Loucy (cell line): Measurements from ENCODE around the gene ZNF385B.

ENCODE experiments used
- H2AFZ ChIP-seq: fragments of 200-600 bp; sonication (generic); 2 replicates; pipeline ENCODE4 v1.6.0; 2016; ENCODE audit warnings: antibody characterized with exemption, mild to moderate bottlenecking, low read length, moderate library complexity
- H3F3A ChIP-seq: fragments of 200-600 bp; 2 replicates; pipeline ENCODE4 v1.6.0; 2016; ENCODE audit warnings: antibody characterized with exemption, low read depth, mild to moderate bottlenecking
- H3K27me3 ChIP-seq: fragments of 200-600 bp; sonication (generic); 2 replicates; pipeline ENCODE4 v1.6.1; 2014; ENCODE audit warnings: low read length, mild to moderate bottlenecking; ENCODE audit not compliant: insufficient read depth, poor library complexity, severe bottlenecking
- H3K36me3 ChIP-seq: fragments of 200-600 bp; sonication (generic); 2 replicates; pipeline ENCODE4 v1.6.1; 2016; ENCODE audit warnings: low read length; ENCODE audit not compliant: insufficient read depth
- H3K4me1 ChIP-seq: fragments of 200-600 bp; sonication (generic); 2 replicates; pipeline ENCODE4 v1.5.1; 2014; ENCODE audit warnings: low read length, mild to moderate bottlenecking; ENCODE audit not compliant: insufficient read depth, poor library complexity, severe bottlenecking
- H3K4me2 ChIP-seq: fragments of 200-600 bp; sonication (generic); 2 replicates; pipeline ENCODE4 v1.6.0; 2014; ENCODE audit warnings: antibody characterized with exemption, low read length, low read depth, mild to moderate bottlenecking; ENCODE audit not compliant: poor library complexity, severe bottlenecking
- H3K4me3 ChIP-seq: fragments of 200-600 bp; sonication (generic); 2 replicates; pipeline ENCODE4 v1.5.1; 2014; ENCODE audit warnings: low read length, mild to moderate bottlenecking, mixed read lengths; ENCODE audit not compliant: poor library complexity, severe bottlenecking
- H3K79me2 ChIP-seq: fragments of 200-600 bp; sonication (generic); 2 replicates; pipeline ENCODE4 v1.6.1; 2014; ENCODE audit warnings: low read length; ENCODE audit not compliant: insufficient read depth
- H3K9ac ChIP-seq: fragments of 200-600 bp; sonication (generic); 2 replicates; pipeline ENCODE4 v1.6.0; 2014; ENCODE audit warnings: mild to moderate bottlenecking, low read depth, low read length, moderate library complexity; ENCODE audit not compliant: poor library complexity, severe bottlenecking
- H3K9me2 ChIP-seq: fragments of 200-600 bp; sonication (generic); replicated peaks from 2 replicates; pipeline ENCODE4 v1.6.1; 2016; ENCODE audit warnings: low read depth, low read length, mixed read lengths
- H3K9me3 ChIP-seq: fragments of 200-600 bp; sonication (generic); 2 replicates; pipeline ENCODE4 v1.6.1; 2014; ENCODE audit warnings: mild to moderate bottlenecking, antibody characterized with exemption, low read length, low read depth; ENCODE audit not compliant: insufficient read depth
- H4K20me1 ChIP-seq: fragments of 200-600 bp; sonication (generic); 2 replicates; pipeline ENCODE4 v1.6.0; 2014; ENCODE audit warnings: antibody characterized with exemption, low read length, mild to moderate bottlenecking; ENCODE audit not compliant: insufficient read depth, poor library complexity, severe bottlenecking
- EZH2phosphoT487 ChIP-seq: fragments of 200-600 bp; IDR thresholded peaks from 2 replicates; pipeline ENCODE4 v1.6.1; 2018; ENCODE audit warnings: antibody characterized with exemption, mild to moderate bottlenecking, moderate library complexity, borderline replicate concordance
- TF ChIP-seq, protein P1 (sequence below): fragments of 200-600 bp; sonication (generic); conservative IDR thresholded peaks from 2 replicates; pipeline ENCODE4 v1.5.1; 2014; ENCODE audit warnings: mild to moderate bottlenecking, antibody characterized with exemption, low read length

Gene ZNF385B

DNA sequence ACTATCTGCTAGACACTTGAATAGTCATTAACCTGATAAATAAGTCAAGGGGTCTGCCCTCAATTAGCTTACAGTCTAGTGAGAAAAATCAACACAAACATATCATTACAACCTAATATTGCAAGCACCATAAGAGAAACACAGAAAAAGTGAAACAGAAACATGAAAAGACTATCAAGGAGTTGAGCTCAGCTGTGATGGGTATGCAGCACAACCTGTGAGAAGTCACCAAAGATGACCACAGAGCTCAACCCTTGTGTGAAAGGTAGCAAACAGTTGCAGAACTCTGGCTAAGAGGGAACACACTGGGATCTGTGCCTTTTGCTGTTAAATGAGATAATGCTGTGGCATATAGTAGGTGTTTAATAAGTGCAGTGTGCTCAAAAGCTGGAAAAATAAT is 11.7 kb downstream of the ZNF385B start:
- no peak overlapping the region for H3K4me2 ChIP-seq
- no peak for TF ChIP-seq EZH2phosphoT487
- TF ChIP-seq, protein P1, sequence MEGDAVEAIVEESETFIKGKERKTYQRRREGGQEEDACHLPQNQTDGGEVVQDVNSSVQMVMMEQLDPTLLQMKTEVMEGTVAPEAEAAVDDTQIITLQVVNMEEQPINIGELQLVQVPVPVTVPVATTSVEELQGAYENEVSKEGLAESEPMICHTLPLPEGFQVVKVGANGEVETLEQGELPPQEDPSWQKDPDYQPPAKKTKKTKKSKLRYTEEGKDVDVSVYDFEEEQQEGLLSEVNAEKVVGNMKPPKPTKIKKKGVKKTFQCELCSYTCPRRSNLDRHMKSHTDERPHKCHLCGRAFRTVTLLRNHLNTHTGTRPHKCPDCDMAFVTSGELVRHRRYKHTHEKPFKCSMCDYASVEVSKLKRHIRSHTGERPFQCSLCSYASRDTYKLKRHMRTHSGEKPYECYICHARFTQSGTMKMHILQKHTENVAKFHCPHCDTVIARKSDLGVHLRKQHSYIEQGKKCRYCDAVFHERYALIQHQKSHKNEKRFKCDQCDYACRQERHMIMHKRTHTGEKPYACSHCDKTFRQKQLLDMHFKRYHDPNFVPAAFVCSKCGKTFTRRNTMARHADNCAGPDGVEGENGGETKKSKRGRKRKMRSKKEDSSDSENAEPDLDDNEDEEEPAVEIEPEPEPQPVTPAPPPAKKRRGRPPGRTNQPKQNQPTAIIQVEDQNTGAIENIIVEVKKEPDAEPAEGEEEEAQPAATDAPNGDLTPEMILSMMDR = no peak
- H3K36me3 ChIP-seq = no peaks in the 10 kb centered on the region
- no peaks in the 10 kb centered on the region for H3F3A ChIP-seq
- H3K4me3 ChIP-seq = no peak overlapping the region
- no peaks in the 10 kb centered on the region for H3K4me1 ChIP-seq
- H3K9ac ChIP-seq = no peak overlapping the region
- no peaks in the 10 kb centered on the region for H3K79me2 ChIP-seq
- H4K20me1 ChIP-seq = no peaks in the 10 kb centered on the region
- no peaks in the 10 kb centered on the region for H3K27me3 ChIP-seq
- H3K9me2 ChIP-seq = no peaks in the 10 kb centered on the region
- H3K9me3 ChIP-seq = no peaks in the 10 kb centered on the region
- no peak overlapping the region for H2AFZ ChIP-seq

DNA sequence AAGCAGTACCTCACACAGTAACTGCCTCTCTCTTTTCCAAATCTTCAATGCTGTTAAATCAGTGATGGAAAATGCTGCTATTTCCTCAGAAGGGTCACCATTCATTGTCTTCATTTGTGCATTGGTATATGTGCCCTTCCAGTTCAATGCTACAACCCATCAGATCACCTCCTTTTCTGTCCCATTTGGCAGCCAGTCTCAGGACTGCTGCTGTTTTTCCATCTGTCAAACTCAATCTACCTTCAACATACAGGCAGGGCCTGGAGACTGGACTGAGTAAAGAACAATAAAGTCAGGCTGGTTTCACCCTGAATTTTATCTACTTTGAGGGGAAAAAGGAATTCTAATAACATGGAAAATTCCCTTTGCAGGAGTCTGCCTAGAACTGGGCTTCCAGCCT is 17.9 kb downstream of the ZNF385B start:
- Histone ChIP-seq H3F3A (no peaks in the 10 kb centered on the region), H3K4me1 (no peaks in the 10 kb centered on the region), H3K27me3 (no peaks in the 10 kb centered on the region), H3K36me3 (no peaks in the 10 kb centered on the region), H3K4me2 (no peak overlapping the region), H3K9me3 (no peaks in the 10 kb centered on the region), H3K79me2 (no peaks in the 10 kb centered on the region), H4K20me1 (no peaks in the 10 kb centered on the region), H3K4me3 (no peak overlapping the region), H2AFZ (no peak overlapping the region), H3K9me2 (no peaks in the 10 kb centered on the region), H3K9ac (no peak overlapping the region)
- TF ChIP-seq, protein P1 = no peak
- TF ChIP-seq EZH2phosphoT487 = no peak

DNA sequence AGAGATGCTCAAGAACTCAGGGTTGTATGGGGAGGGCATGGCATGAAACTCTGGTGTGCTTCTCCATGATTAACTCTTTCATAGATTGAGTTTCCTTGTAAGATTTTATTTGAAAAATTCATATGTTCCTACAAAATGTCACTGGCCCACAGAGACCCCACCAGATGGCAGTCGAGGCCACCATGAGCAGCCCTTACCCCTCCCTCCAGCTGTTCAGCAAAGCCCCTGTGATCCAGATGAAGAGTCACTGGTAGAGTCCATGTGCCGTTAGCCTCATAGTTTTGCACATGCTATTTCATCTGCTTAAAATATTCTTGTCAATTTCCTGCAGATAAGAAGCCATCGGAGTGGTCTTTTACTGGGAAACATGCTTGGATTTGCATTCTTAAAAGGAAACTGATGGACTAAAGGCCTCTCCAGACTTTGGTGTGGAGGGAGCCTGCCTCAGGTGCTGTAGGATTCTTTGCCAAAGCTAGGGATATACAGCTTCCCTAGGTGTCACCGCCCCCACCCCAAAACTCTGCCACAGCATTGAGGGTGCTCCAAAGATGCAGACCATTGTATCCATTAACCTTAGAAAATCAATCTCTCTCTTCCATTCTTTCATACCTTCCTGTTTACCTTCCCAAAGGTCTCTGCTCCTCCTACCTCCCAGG is 18.8 kb downstream of the ZNF385B start:
- Histone ChIP-seq H3K9me2 (no peaks in the 10 kb centered on the region), H4K20me1 (no peaks in the 10 kb centered on the region), H3K36me3 (no peaks in the 10 kb centered on the region), H3K9ac (no peak overlapping the region), H2AFZ (no peak overlapping the region), H3K27me3 (no peaks in the 10 kb centered on the region), H3F3A (no peaks in the 10 kb centered on the region), H3K79me2 (no peaks in the 10 kb centered on the region), H3K4me2 (no peak overlapping the region), H3K4me1 (no peaks in the 10 kb centered on the region), H3K9me3 (no peaks in the 10 kb centered on the region), H3K4me3 (no peak overlapping the region)
- no peak for TF ChIP-seq EZH2phosphoT487
- TF ChIP-seq, protein P1 = peak; percentile 64
